Vagina (tissue), 2 donors: ENCODE data around the gene SDHAF2.
A peak's percentile ranks its signal among the peaks of the same experiment; 100 is the strongest.

Source experiments
- CTCF ChIP-seq, 3 experiments: fragments of 450-650 bp in 2 of 3; fragments of 200-600 bp in 1 of 3; sonication (generic) in 1 of 3; IDR thresholded peaks; one replicate each; pipeline ENCODE4 v1.5.1; 2017 to 2019; ENCODE audit warnings: antibody characterized with exemption in 3 of 3, mild to moderate bottlenecking in 2 of 3, moderate library complexity in 2 of 3
- POLR2AphosphoS5 ChIP-seq, 2 donors: sonication (generic); formaldehyde crosslinking; IDR thresholded peaks; one replicate each; pipeline ENCODE4 v1.9.0; 2017; ENCODE audit warnings: antibody characterized with exemption in 2 of 2, mild to moderate bottlenecking in 2 of 2, low read depth in 1 of 2; ENCODE audit not compliant: insufficient read depth in 1 of 2

DNA sequence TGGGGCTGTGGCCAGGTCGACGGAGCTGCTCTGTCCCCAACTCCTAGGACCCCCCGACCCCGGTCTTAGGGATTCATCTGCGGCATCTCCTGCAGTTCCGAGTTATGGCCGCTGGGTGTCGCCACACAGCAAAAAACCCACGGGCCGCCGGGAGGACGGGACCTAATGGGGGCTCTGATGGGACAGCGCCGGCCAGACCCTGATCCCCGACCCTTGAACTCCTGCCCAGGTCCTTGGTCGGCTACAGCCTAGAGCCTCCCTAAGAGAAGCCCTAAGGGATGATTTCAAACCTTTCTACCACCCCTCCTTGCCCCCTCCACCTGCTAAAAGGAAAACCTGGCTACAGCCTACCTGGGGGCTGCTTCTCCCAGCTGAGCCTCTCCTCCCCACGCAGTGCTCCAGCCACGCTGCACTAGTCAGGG lies 47.8 kb downstream of the SDHAF2 start:
- peak; percentile 81 to 95 (median 86) for TF ChIP-seq CTCF (IDR thresholded peaks at IDR 0.05)
- no peak for TF ChIP-seq POLR2AphosphoS5 (IDR thresholded peaks at IDR 0.05; ENCODE audit: insufficient read depth in 1 of 2, low read depth in 1 of 2)
